ENCODE measurements around the gene AP3S2.
"Not testable (repeated sequence)": the region's sequence is repeated elsewhere in the genome, so short reads cannot be mapped to it uniquely, and the experiment has no call there.

AP3S2 gene

GRCh38 chr15:89864958-89865739, 28.6 kb downstream of the AP3S2 start:
- no peak for DNase-seq (ENCODE audit: low read depth in 2 of 2)

GRCh38 chr15:89863918-89864317, 29.9 kb downstream of the AP3S2 start:
- DNase-seq (ENCODE audit: low read depth in 2 of 2): no peak

GRCh38 chr15:89860891-89861290, 32.9 kb downstream of the AP3S2 start:
- no peak for DNase-seq (ENCODE audit: low read depth in 2 of 2)

GRCh38 chr15:89860431-89860830, 33.4 kb downstream of the AP3S2 start:
- no peak for DNase-seq (ENCODE audit: low read depth in 2 of 2)

GRCh38 chr15:89858661-89859458, 34.9 kb downstream of the AP3S2 start:
- no peak for DNase-seq (ENCODE audit: low read depth in 2 of 2)

- DNase-seq (ENCODE audit: low read depth in 2 of 2): no peak
These were observed 36.1 kb downstream of the AP3S2 start for GRCh38 chr15:89857673-89858072.

- DNase-seq (ENCODE audit: low read depth in 2 of 2): no peak
These were observed 37.8 kb downstream of the AP3S2 start for GRCh38 chr15:89855948-89856347.

GRCh38 chr15:89854863-89855262, 38.9 kb downstream of the AP3S2 start:
- DNase-seq (ENCODE audit: low read depth in 2 of 2): not testable (repeated sequence)

- DNase-seq (ENCODE audit: low read depth in 2 of 2): no peak
These were observed 41.3 kb downstream of the AP3S2 start for GRCh38 chr15:89852342-89852995.

GRCh38 chr15:89851673-89852341, 42.0 kb downstream of the AP3S2 start:
- DNase-seq (ENCODE audit: low read depth in 2 of 2): no peak

GRCh38 chr15:89848970-89849292, 44.9 kb downstream of the AP3S2 start:
- no peak for DNase-seq (ENCODE audit: low read depth in 2 of 2)

GRCh38 chr15:89847101-89847500, 46.7 kb downstream of the AP3S2 start:
- DNase-seq (ENCODE audit: low read depth in 2 of 2): no peak

GRCh38 chr15:89845305-89845893, 48.4 kb downstream of the AP3S2 start:
- no peak for DNase-seq (ENCODE audit: low read depth in 2 of 2)

- DNase-seq (ENCODE audit: low read depth in 2 of 2): no peak
These were observed 51.8 kb downstream of the AP3S2 start for GRCh38 chr15:89841962-89842361.

- no peak for DNase-seq (ENCODE audit: low read depth in 2 of 2)
These were observed 52.5 kb downstream of the AP3S2 start for GRCh38 chr15:89841306-89841705.

- no peak for DNase-seq (ENCODE audit: low read depth in 2 of 2)
These were observed 54.5 kb downstream of the AP3S2 start for GRCh38 chr15:89839167-89839810.

- no peak for DNase-seq (ENCODE audit: low read depth in 2 of 2)
These were observed 56.0 kb downstream of the AP3S2 start for GRCh38 chr15:89837830-89838178.

- DNase-seq (ENCODE audit: low read depth in 2 of 2): no peak
These were observed 56.5 kb downstream of the AP3S2 start for GRCh38 chr15:89837134-89837829.

GRCh38 chr15:89836267-89837133, 57.3 kb downstream of the AP3S2 start:
- DNase-seq (ENCODE audit: low read depth in 2 of 2): no peak

GRCh38 chr15:89835176-89835564, 58.6 kb downstream of the AP3S2 start:
- DNase-seq (ENCODE audit: low read depth in 2 of 2): no peak

Measured in activated CD8-positive, alpha-beta memory T cell treated with anti-CD3 and anti-CD28 coated beads for 4 hours (primary cell).